K562 (cell line): ENCODE measurements around the gene HS3ST3A1. TPM values are rescaled to one million over a fixed set of nuclear protein-coding genes. Genes with fewer than 3 reads are reported as not detected.

Experiments used
- ATAC-seq: fragments of 200-7000 bp; cut with Tn5 transposase; 3 replicates; pipeline ENCODE4 v1.9.1; 2020; ENCODE audit warnings: moderate library complexity
- BruUV-seq: library from RNA; stranded (reverse); fragments of 400-500 nt; replicated peaks from 2 replicates; lab custom pipeline; 2021; lab: Mats Ljungman, UMichigan
- CTCF ChIA-PET: fragments of 300-600 bp; formaldehyde crosslinking; extraction: SDS; loops from one replicate; lab custom pipeline; 2021; ENCODE audit warnings: low intra/inter-chr PET ratio; lab: Yijun Ruan, JAX
- POLR2A ChIA-PET: fragments of 300-600, 350-650 bp; sonication (Branson Sonifier 250); formaldehyde crosslinking; extraction: SDS; loops from one replicate; lab custom pipeline; 2021; ENCODE audit warnings: antibody characterized with exemption, inconsistent platforms; lab: Yijun Ruan, JAX
- DNase-seq, 4 experiments: peaks; one replicate each; pipeline versions ENCODE4 v3.0.0 to v3.0.0-alpha.2; 2011 to 2018; ENCODE audit warnings: low spot score in 3 of 4, mixed read lengths in 3 of 4; ENCODE audit errors: extremely low read depth in 1 of 4
- FAIRE-seq: peaks from 2 replicates; lab custom pipeline; 2011; peaks lifted over from hg19 to GRCh38; lab: Jason Lieb, UNC
- H2AFZ ChIP-seq: 2 replicates; pipeline ENCODE4 v1.6.0; 2011; ENCODE audit warnings: low read depth, low read length, control low read depth, inconsistent platforms
- H3K27ac ChIP-seq: fragments of 200-600 bp; 3 replicates; pipeline ENCODE4 v1.8.0; 2011; ENCODE audit warnings: low read depth, mild to moderate bottlenecking, control low read depth, inconsistent platforms, low read length, moderate library complexity, mixed read lengths; ENCODE audit errors: extremely low read depth
- H3K27me3 ChIP-seq, 2 experiments: fragments of 300-600 bp in 1 of 2; 2 replicates in 1 of 2; 3 replicates in 1 of 2; pipeline versions ENCODE4 v1.6.0 to v1.8.0; 2011; ENCODE audit warnings: inconsistent platforms in 2 of 2, low read length in 2 of 2, mild to moderate bottlenecking in 1 of 2, mixed read lengths in 1 of 2, moderate library complexity in 1 of 2; ENCODE audit not compliant: control insufficient read depth in 2 of 2, insufficient read depth in 2 of 2
- H3K36me3 ChIP-seq: fragments of 300-600 bp; 3 replicates; pipeline ENCODE4 v1.8.0; 2011; ENCODE audit warnings: mild to moderate bottlenecking, low read length, inconsistent platforms; ENCODE audit not compliant: control insufficient read depth, insufficient read depth
- H3K4me1 ChIP-seq, 2 experiments: fragments of 200-600 bp in 1 of 2; replicated peaks in 1 of 2; 2 replicates in 1 of 2; 3 replicates in 1 of 2; pipeline versions ENCODE4 v1.5.1 to v1.8.0; 2011; ENCODE audit warnings: inconsistent platforms in 2 of 2, low read length in 2 of 2, mild to moderate bottlenecking in 1 of 2, mixed read lengths in 1 of 2, moderate library complexity in 1 of 2; ENCODE audit not compliant: control insufficient read depth in 2 of 2, insufficient read depth in 2 of 2
- H3K4me2 ChIP-seq: 2 replicates; pipeline ENCODE4 v1.6.1; 2011; ENCODE audit warnings: low read length, control low read depth, inconsistent platforms, mixed read lengths; ENCODE audit not compliant: insufficient read depth
- H3K4me3 ChIP-seq: fragments of 200-600 bp; sonication (generic), shearing (Covaris generic); 2 replicates; pipeline ENCODE4 v1.5.1; 2016; ENCODE audit warnings: control low read depth, inconsistent platforms
- H3K79me2 ChIP-seq: fragments of 200-600 bp; 3 replicates; pipeline ENCODE4 v1.8.0; 2011; ENCODE audit warnings: low read length, inconsistent platforms; ENCODE audit not compliant: control insufficient read depth, insufficient read depth
- H3K9ac ChIP-seq, 2 experiments: 2 replicates each; pipeline versions ENCODE4 v1.6.0 to v1.6.1; 2011; ENCODE audit warnings: low read depth in 2 of 2, low read length in 2 of 2, control low read depth in 1 of 2, inconsistent platforms in 1 of 2, mild to moderate bottlenecking in 1 of 2, mixed read lengths in 1 of 2; ENCODE audit not compliant: insufficient read depth in 1 of 2
- H3K9me1 ChIP-seq: one replicate; pipeline ENCODE4 v1.6.0; 2011; ENCODE audit warnings: inconsistent platforms, mild to moderate bottlenecking, low read length, moderate library complexity; ENCODE audit not compliant: control insufficient read depth, insufficient read depth
- H3K9me3 ChIP-seq: replicated peaks from 2 replicates; pipeline ENCODE4 v1.5.1; 2011; ENCODE audit warnings: low read depth, low read length, inconsistent platforms; ENCODE audit not compliant: control insufficient read depth, insufficient read depth
- H4K20me1 ChIP-seq: replicated peaks from 2 replicates; pipeline ENCODE4 v1.6.1; 2011; ENCODE audit warnings: low read length, inconsistent platforms, mixed read lengths; ENCODE audit not compliant: control insufficient read depth, insufficient read depth
- CEBPB ChIP-seq: fragments of 450-650 bp; IDR thresholded peaks from 2 replicates; pipeline ENCODE4 v1.6.1; 2016; ENCODE audit warnings: missing genetic modification characterization, missing compliant biosample characterization
- FOXJ2 ChIP-seq: fragments of 200-800 bp; sonication (Bioruptor generic); IDR thresholded peaks from 2 replicates; pipeline ENCODE4 v1.6.1; 2016; ENCODE audit warnings: missing genetic modification characterization, missing compliant biosample characterization
- MITF ChIP-seq: IDR thresholded peaks from 2 replicates; pipeline ENCODE4 v1.6.1; 2014; ENCODE audit warnings: antibody characterized with exemption
- SIN3A ChIP-seq, 2 experiments: fragments of 150-350 bp in 1 of 2; IDR thresholded peaks; 2 replicates each; pipeline ENCODE4 v1.6.1; 2011 to 2016; ENCODE audit warnings: borderline replicate concordance in 2 of 2, low read depth in 2 of 2, low read length in 2 of 2, mild to moderate bottlenecking in 2 of 2, moderate library complexity in 2 of 2; ENCODE audit not compliant: control insufficient read depth in 1 of 2
- USF1 ChIP-seq: sonication (generic); formaldehyde crosslinking; IDR thresholded peaks from 2 replicates; pipeline ENCODE4 v1.9.0; 2022; ENCODE audit warnings: mild to moderate bottlenecking, missing genetic modification reagents
- ZBTB2 ChIP-seq: fragments of 450-650 bp; IDR thresholded peaks from 2 replicates; pipeline ENCODE4 v1.6.1; 2016; ENCODE audit warnings: antibody characterized with exemption
- ZBTB26 ChIP-seq: fragments of 450-650 bp; formaldehyde crosslinking; IDR thresholded peaks from 2 replicates; pipeline ENCODE4 v1.4.0; 2022; ENCODE audit warnings: missing genetic modification characterization
- ZNF316 ChIP-seq: fragments of 450-650 bp; IDR thresholded peaks from 2 replicates; pipeline ENCODE4 v1.6.1; 2016
- ZNF639 ChIP-seq, 2 experiments: fragments of 200-800 bp in 1 of 2; sonication (Bioruptor generic) in 1 of 2; sonication (generic) in 1 of 2; formaldehyde crosslinking in 1 of 2; IDR thresholded peaks in 1 of 2; conservative IDR thresholded peaks in 1 of 2; 2 replicates each; pipeline versions ENCODE4 v1.5.0 to v1.6.1; 2016 to 2020; ENCODE audit warnings: missing compliant biosample characterization in 1 of 2, missing genetic modification characterization in 1 of 2, missing genetic modification reagents in 1 of 2
- ZNF830 ChIP-seq: fragments of 250-450 bp; sonication (Bioruptor Pico); IDR thresholded peaks from 2 replicates; pipeline ENCODE4 v1.5.0; 2021; ENCODE audit warnings: mild to moderate bottlenecking
- WGBS: fragments of 100-300 bp; shearing (Covaris generic); methylation state at CpG from one replicate; pipeline ENCODE4 v1.1.6; 2016; ENCODE audit warnings: low coverage, mixed read lengths; ENCODE audit not compliant: insufficient coverage; ENCODE audit errors: missing lambda C conversion rate; 5-methylcytosine and 5-hydroxymethylcytosine counted together
- in situ Hi-C: fragments of 300-500 bp; cut with MboI; formaldehyde crosslinking; loops from 4 replicates; pipeline ENCODE4 v1.15.0; 2018; ENCODE audit warnings: inconsistent platforms, mixed read lengths
- intact Hi-C: fragments of 100-400 bp; cut with micrococcal nuclease; formaldehyde crosslinking; loops from 2 replicates; pipeline ENCODE4 v1.14.2; 2022
- polyA plus RNA-seq, 8 experiments: library from polyadenylated mRNA; depleted of rRNA in 4 of 8; stranded (reverse) in 5 of 8; unstranded in 3 of 8; fragments of >200 nt; fragmentation: Nextera tagmentation in 2 of 8; fragmentation: Illumina TruSeq in 1 of 8; extraction: Ambion mirVana in 2 of 8; extraction: Trizol in 1 of 8; gene quantifications; 2 replicates each; pipeline versions ENCODE4 v1.2.1 to v1.2.3, GENCODE V29; 2011 to 2014; ENCODE audit warnings: inconsistent platforms in 1 of 8, missing spikeins in 1 of 8
- total RNA-seq, 7 experiments: library from RNA; depleted of rRNA in 6 of 7; stranded (reverse); fragments of >200 nt in 6 of 7; fragmentation: Illumina TruSeq in 2 of 7; extraction: Trizol in 2 of 7; gene quantifications; 2 replicates each; pipeline versions ENCODE4 v1.2.1 to v1.2.3, GENCODE V29; 2011 to 2021; ENCODE audit warnings: low replicate concordance in 1 of 7

The HS3ST3A1 gene
- total and polyA plus RNA-seq, 9 of the 15 experiments (the other 6 are each of a cell fraction or from before 2014, with no cell fraction given), result 0.25 to 14.8 (median 2.3) TPM

- TF ChIP-seq ZBTB2 (no peak), ZBTB26 (CRISPR knock-in tag) (no peak), ZNF830 (CRISPR knock-in tag) (no peak), SIN3A (IDR thresholded peaks at IDR 0.05; ENCODE audit: borderline replicate concordance in 2 of 2, control insufficient read depth in 1 of 2, low read depth in 2 of 2, low read length in 2 of 2) (no peak), CEBPB (tag) (peak; percentile 59), FOXJ2 (tag) (no peak), USF1 (no peak)
- TF ChIP-seq, all 486 proteins: peak for 3
Observed at GRCh38 chr17:13558588-13558987, 43.1 kb downstream of the HS3ST3A1 start (continued).

GRCh38 chr17:13557077-13557476 is 44.7 kb downstream of the HS3ST3A1 start:
- H3K9me3 ChIP-seq, result no peaks in the 10 kb centered on the region
- no peak for DNase-seq
- intact Hi-C loops, result no loop called here
- no peaks in the 10 kb centered on the region for H3K27me3 ChIP-seq
- no peak overlapping the region for H3K27ac ChIP-seq
- H3K4me3 ChIP-seq, result no peak overlapping the region
- H3K36me3 ChIP-seq, result peaks cover 12% of the 10 kb centered on the region; the same call in 1 of the 3 replicates
- no peak for ATAC-seq
- H2AFZ ChIP-seq, result no peak overlapping the region
- POLR2A ChIA-PET, result no interaction called here
- H3K9me1 ChIP-seq, result no peaks in the 10 kb centered on the region
- H3K4me2 ChIP-seq, result no peak overlapping the region
- CTCF ChIA-PET, result no interaction called here
- no peak for FAIRE-seq
- no peaks in the 10 kb centered on the region for H4K20me1 ChIP-seq
- in situ Hi-C loops, result no loop called here
- BruUV-seq, result no TSS peak
- peaks cover 5 to 7% of the 10 kb centered on the region in 2 experiments; a peak in 4 of 5 replicates for H3K4me1 ChIP-seq
- H3K9ac ChIP-seq, result no peak overlapping the region
- 91% methylated on average over 6 of the region's 6 CpGs for WGBS
- H3K79me2 ChIP-seq, result no peaks in the 10 kb centered on the region; the same call in 1 of the 3 replicates
- TF ChIP-seq MITF (no peak), ZNF316 (no peak), ZNF639 (CRISPR knock-in tag; conservative IDR thresholded peaks at IDR 0.05 in 1 of 2, IDR thresholded peaks at IDR 0.05 in 1 of 2) (no peak)
